Spinal cord (tissue), 10 donors: ENCODE results near the gene STARD5. TPM values are rescaled to one million over a fixed set of nuclear protein-coding genes. Genes with fewer than 3 reads are reported as not detected.

Experiments used
- DNase-seq, 6 donors: peaks; one replicate each; pipeline versions ENCODE4 v3.0.0 to v3.0.0-alpha.2; 2013 to 2015; ENCODE audit warnings: low spot score in 6 of 6, low read depth in 4 of 6
- H3K27ac ChIP-seq: one replicate; pipeline ENCODE4 v1.5.1; 2013; ENCODE audit warnings: low read depth, low read length, control low read depth
- H3K27me3 ChIP-seq: one replicate; pipeline ENCODE4 v1.6.1; 2013; ENCODE audit warnings: low read length; ENCODE audit not compliant: control insufficient read depth, insufficient read depth
- H3K36me3 ChIP-seq: one replicate; pipeline ENCODE4 v1.6.1; 2013; ENCODE audit warnings: low read length; ENCODE audit not compliant: control insufficient read depth, insufficient read depth
- H3K4me1 ChIP-seq: one replicate; pipeline ENCODE4 v1.6.1; 2013; ENCODE audit warnings: low read length; ENCODE audit not compliant: control insufficient read depth, insufficient read depth
- H3K4me3 ChIP-seq: one replicate; pipeline ENCODE4 v1.5.1; 2013; ENCODE audit warnings: low read depth, low read length, control low read depth
- H3K9me3 ChIP-seq: one replicate; pipeline ENCODE4 v1.6.1; 2013; ENCODE audit warnings: low read length; ENCODE audit not compliant: control insufficient read depth, insufficient read depth
- WGBS: methylation state at CpG from one replicate; pipeline ENCODE4 v1.1.5; 2013; ENCODE audit warnings: missing lambda C conversion rate; ENCODE audit not compliant: insufficient coverage; 5-methylcytosine and 5-hydroxymethylcytosine counted together
- polyA plus RNA-seq, 2 donors: library from polyadenylated mRNA; unstranded; fragments of 120-200 nt; gene quantifications; one replicate each; pipeline ENCODE4 v1.2.1, GENCODE V29; 2013; ENCODE audit not compliant: insufficient read length in 2 of 2
- total RNA-seq, 2 donors: library from RNA; depleted of rRNA in 1 of 2; stranded (reverse); fragments of 120-200 nt in 1 of 2; fragments of >200 nt in 1 of 2; gene quantifications; one replicate each; pipeline versions ENCODE4 v1.2.3 to v1.2.4, GENCODE V29; 2013 to 2014
- donor health status: healthy.

The STARD5 gene
- total and polyA plus RNA-seq, 4 donors = 2.7 to 4.5 (median 3.8) TPM

GRCh38 chr15:81297603-81298575 lies 26.1 kb downstream of the STARD5 start:
- WGBS = 85% methylated on average over 2 of the region's 4 CpGs
- H3K27ac ChIP-seq = no peak overlapping the region
- no peaks in the 10 kb centered on the region for H3K9me3 ChIP-seq

DNA sequence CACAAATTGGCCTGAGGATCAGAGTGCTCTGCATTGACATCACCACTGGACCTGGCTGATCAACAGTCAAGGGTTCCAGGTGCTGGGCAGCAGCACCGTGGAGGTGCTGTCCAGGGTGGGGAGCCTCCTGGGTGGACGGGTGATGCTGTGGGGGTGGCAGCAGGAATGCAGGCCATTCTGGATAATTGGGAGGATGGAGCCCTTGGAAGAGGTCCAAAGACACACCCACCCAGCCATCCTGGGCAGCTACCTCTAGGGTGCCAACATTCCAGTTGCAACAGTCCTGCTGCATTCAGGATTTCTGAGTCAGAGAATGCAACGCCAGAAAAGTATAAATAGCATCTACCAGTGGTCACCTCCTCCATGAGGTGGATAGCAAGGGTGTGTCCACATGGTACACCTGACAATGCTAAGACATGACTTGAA lies 26.8 kb downstream of the STARD5 start:
- Histone ChIP-seq H3K27me3 (no peaks in the 10 kb centered on the region), H3K4me1 (peaks cover 6% of the 10 kb centered on the region), H3K9me3 (no peaks in the 10 kb centered on the region), H3K4me3 (no peak overlapping the region), H3K36me3 (no peaks in the 10 kb centered on the region), H3K27ac (no peak overlapping the region)
- no peak for DNase-seq
- WGBS = 90% methylated on average over 2 of the region's 3 CpGs

More at GRCh38 chr15:81297603-81298575, 26.1 kb downstream of the STARD5 start:
- peaks cover 6% of the 10 kb centered on the region for H3K4me1 ChIP-seq
- H3K27me3 ChIP-seq = no peaks in the 10 kb centered on the region
- no peak for DNase-seq
- no peaks in the 10 kb centered on the region for H3K36me3 ChIP-seq
- no peak overlapping the region for H3K4me3 ChIP-seq

- H3K27ac ChIP-seq = no peak overlapping the region
These were observed 27.3 kb downstream of the STARD5 start for GRCh38 chr15:81296673-81297072.

DNA sequence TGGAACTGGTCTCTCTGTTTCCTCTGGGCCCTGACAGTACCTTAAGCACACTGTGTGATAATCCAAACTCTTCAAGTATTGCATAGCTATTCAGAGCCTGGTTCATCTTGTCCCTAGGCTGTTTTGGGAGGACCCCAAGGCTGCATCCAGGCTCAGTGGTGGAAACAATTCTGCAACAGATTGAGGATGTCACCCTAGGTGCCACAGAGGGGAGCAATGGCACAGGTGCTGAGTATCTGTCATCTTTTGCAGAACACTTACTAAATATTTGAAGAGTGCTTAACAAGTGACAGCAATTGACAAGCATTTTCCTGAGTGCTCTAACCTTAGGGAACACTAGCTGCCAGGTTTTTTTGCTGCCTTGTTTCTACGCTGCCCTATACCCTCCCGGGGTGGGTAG lies 27.8 kb downstream of the STARD5 start:
- no peak overlapping the region for H3K27ac ChIP-seq
- no peak overlapping the region for H3K4me3 ChIP-seq
- 69% methylated on average over 2 of the region's 2 CpGs for WGBS
- no peaks in the 10 kb centered on the region for H3K27me3 ChIP-seq
- DNase-seq = no peak
- H3K4me1 ChIP-seq = peaks cover 6% of the 10 kb centered on the region
- H3K9me3 ChIP-seq = no peaks in the 10 kb centered on the region
- H3K36me3 ChIP-seq = no peaks in the 10 kb centered on the region

More at GRCh38 chr15:81296673-81297072, 27.3 kb downstream of the STARD5 start:
- H3K27me3 ChIP-seq = no peaks in the 10 kb centered on the region
- 68% methylated on average over 11 of the region's 11 CpGs for WGBS
- no peaks in the 10 kb centered on the region for H3K36me3 ChIP-seq
- DNase-seq = peak in 1 of 6 donors; percentile 27
- no peak overlapping the region for H3K4me3 ChIP-seq
- no peaks in the 10 kb centered on the region for H3K9me3 ChIP-seq
- H3K4me1 ChIP-seq = peaks cover 6% of the 10 kb centered on the region

- DNase-seq = no peak
- H3K4me1 ChIP-seq = peaks cover 6% of the 10 kb centered on the region
- H3K4me3 ChIP-seq = no peak overlapping the region
- no peaks in the 10 kb centered on the region for H3K27me3 ChIP-seq
- no peak overlapping the region for H3K27ac ChIP-seq
- no CpG with 5 or more reads among the region's 5 CpGs for WGBS
- no peaks in the 10 kb centered on the region for H3K9me3 ChIP-seq
- H3K36me3 ChIP-seq = no peaks in the 10 kb centered on the region
These were observed 28.3 kb downstream of the STARD5 start for GRCh38 chr15:81295486-81296121.

- WGBS = 59% methylated on average over 6 of the region's 6 CpGs
- no peaks in the 10 kb centered on the region for H3K36me3 ChIP-seq
- H3K27me3 ChIP-seq = no peaks in the 10 kb centered on the region
- H3K9me3 ChIP-seq = no peaks in the 10 kb centered on the region
- no peak overlapping the region for H3K4me3 ChIP-seq
- DNase-seq = no peak
- H3K27ac ChIP-seq = no peak overlapping the region
- peaks cover 6% of the 10 kb centered on the region for H3K4me1 ChIP-seq
These were observed 29.4 kb downstream of the STARD5 start for GRCh38 chr15:81294516-81294880.

GRCh38 chr15:81293728-81294515 lies 30.0 kb downstream of the STARD5 start:
- Histone ChIP-seq H3K27ac (no peak overlapping the region), H3K9me3 (no peaks in the 10 kb centered on the region), H3K4me3 (no peak overlapping the region), H3K36me3 (no peaks in the 10 kb centered on the region), H3K27me3 (no peaks in the 10 kb centered on the region), H3K4me1 (peaks cover 6% of the 10 kb centered on the region)
- 71% methylated on average over 4 of the region's 9 CpGs for WGBS
- DNase-seq = no peak

- H3K27me3 ChIP-seq = no peaks in the 10 kb centered on the region
- peaks cover 6% of the 10 kb centered on the region for H3K4me1 ChIP-seq
- no peak overlapping the region for H3K27ac ChIP-seq
- no peak for DNase-seq
- H3K9me3 ChIP-seq = no peaks in the 10 kb centered on the region
- no peak overlapping the region for H3K4me3 ChIP-seq
- 96% methylated on average over 6 of the region's 12 CpGs for WGBS
- no peaks in the 10 kb centered on the region for H3K36me3 ChIP-seq
These were observed 31.4 kb downstream of the STARD5 start for GRCh38 chr15:81292523-81293001.

- DNase-seq = no peak
- no peaks in the 10 kb centered on the region for H3K9me3 ChIP-seq
- no peak overlapping the region for H3K4me3 ChIP-seq
- 88% methylated on average over 3 of the region's 5 CpGs for WGBS
- H3K36me3 ChIP-seq = no peaks in the 10 kb centered on the region
- peaks cover 6% of the 10 kb centered on the region for H3K4me1 ChIP-seq
- H3K27me3 ChIP-seq = no peaks in the 10 kb centered on the region
- H3K27ac ChIP-seq = no peak overlapping the region
These were observed 31.9 kb downstream of the STARD5 start for GRCh38 chr15:81291916-81292522.
